CD4-positive, alpha-beta memory T cell (primary cell): ENCODE data around the gene RAPGEF4. TPM values are rescaled to one million over a fixed set of nuclear protein-coding genes. Genes with fewer than 3 reads are reported as not detected.

Experiments
- CTCF ChIA-PET: fragments of 350-600 bp; sonication (Branson Sonifier 250); formaldehyde crosslinking; loops from one replicate; lab custom pipeline; 2021; ENCODE audit warnings: inconsistent platforms; ENCODE audit not compliant: partially characterized antibody; lab: Charles Lee
- POLR2A ChIA-PET: fragments of 350-600 bp; sonication (Branson Sonifier 250); formaldehyde crosslinking; loops from one replicate; lab custom pipeline; 2021; ENCODE audit not compliant: partially characterized antibody; lab: Charles Lee
- DNase-seq, 5 donors: peaks; one replicate each; pipeline versions ENCODE4 v3.0.0 to v3.0.0-alpha.2; 2020 to 2022; ENCODE audit warnings: mixed read lengths in 1 of 5
- H3K27ac ChIP-seq: one replicate; pipeline ENCODE4 v1.7.0; 2013; ENCODE audit warnings: low read depth, low read length
- H3K27me3 ChIP-seq: 2 replicates; pipeline ENCODE4 v1.7.0; 2013; ENCODE audit warnings: mild to moderate bottlenecking, low read length, moderate library complexity; ENCODE audit not compliant: insufficient read depth
- H3K36me3 ChIP-seq: 2 replicates; pipeline ENCODE4 v1.7.0; 2013; ENCODE audit warnings: mild to moderate bottlenecking, low read length, moderate library complexity; ENCODE audit not compliant: insufficient read depth
- H3K4me1 ChIP-seq: 2 replicates; pipeline ENCODE4 v1.7.0; 2013; ENCODE audit warnings: mild to moderate bottlenecking, low read length, moderate library complexity; ENCODE audit not compliant: insufficient read depth
- H3K4me3 ChIP-seq, 2 donors: one replicate each; pipeline ENCODE4 v1.7.0; 2013; ENCODE audit warnings: low read length in 2 of 2, mild to moderate bottlenecking in 1 of 2
- H3K9me3 ChIP-seq, 2 donors: one replicate each; pipeline ENCODE4 v1.7.0; 2013; ENCODE audit warnings: low read length in 2 of 2, control low read depth in 1 of 2; ENCODE audit not compliant: control insufficient read depth in 1 of 2
- H3K27ac Mint-ChIP-seq, 7 donors: one replicate each; pipeline ENCODE4 v1.8.0; 2020 to 2021; ENCODE audit warnings: mixed read lengths in 7 of 7, mild to moderate bottlenecking in 6 of 7, inconsistent platforms in 3 of 7, moderate library complexity in 3 of 7
- H3K27me3 Mint-ChIP-seq, 2 donors: one replicate each; pipeline ENCODE4 v1.8.0; 2020 to 2021; ENCODE audit warnings: mixed read lengths in 2 of 2
- H3K36me3 Mint-ChIP-seq, 2 donors: one replicate each; pipeline ENCODE4 v1.8.0; 2020 to 2021; ENCODE audit warnings: mixed read lengths in 2 of 2, inconsistent platforms in 1 of 2, mild to moderate bottlenecking in 1 of 2
- H3K4me1 Mint-ChIP-seq, 4 donors: one replicate each; pipeline ENCODE4 v1.8.0; 2020 to 2021; ENCODE audit warnings: mixed read lengths in 4 of 4, mild to moderate bottlenecking in 1 of 4
- H3K4me3 Mint-ChIP-seq, 8 donors: one replicate each; pipeline ENCODE4 v1.8.0; 2020 to 2021; ENCODE audit warnings: mixed read lengths in 8 of 8, mild to moderate bottlenecking in 7 of 8, moderate library complexity in 6 of 8, inconsistent platforms in 3 of 8
- H3K9me3 Mint-ChIP-seq, 8 donors: one replicate each; pipeline ENCODE4 v1.8.0; 2020 to 2021; ENCODE audit warnings: mixed read lengths in 8 of 8, mild to moderate bottlenecking in 5 of 8, inconsistent platforms in 3 of 8, moderate library complexity in 1 of 8
- intact Hi-C: fragments of 100-400 bp; cut with micrococcal nuclease; formaldehyde crosslinking; loops from one replicate; pipeline ENCODE4 v1.15.1; 2023
- polyA plus RNA-seq, 2 donors: library from polyadenylated mRNA; unstranded; fragments of 300-500 nt; fragmentation: Illumina TruSeq; gene quantifications; one replicate each; pipeline ENCODE4 v1.2.3, GENCODE V29; 2021
- total RNA-seq, 2 experiments: library from RNA; stranded (reverse); gene quantifications; one replicate each; pipeline ENCODE4 v1.2.3, GENCODE V29; 2021

Gene RAPGEF4
- total and polyA plus RNA-seq, 4 experiments from 2014 or later = not detected

GRCh38 chr2:173016451-173016850, 280.8 kb downstream of the RAPGEF4 start:
- no peak overlapping the region for H3K4me3 Mint-ChIP-seq
- Histone ChIP-seq H3K36me3 (no peaks in the 10 kb centered on the region), H3K27me3 (no peaks in the 10 kb centered on the region), H3K27ac (no peak overlapping the region), H3K9me3 (no peaks in the 10 kb centered on the region), H3K4me3 (no peak overlapping the region), H3K4me1 (no peaks in the 10 kb centered on the region)
- CTCF ChIA-PET = interaction anchor here (2.2 kb wide), 1 partner anchor 11 kb away, joined by 14 read pairs; no protein-coding TSS in a partner anchor
- H3K27ac Mint-ChIP-seq = no peak overlapping the region
- no peaks in the 10 kb centered on the region for H3K4me1 Mint-ChIP-seq
- no peaks in the 10 kb centered on the region for H3K36me3 Mint-ChIP-seq
- peaks cover under 1 to 2% of the 10 kb centered on the region in 2 donors for H3K27me3 Mint-ChIP-seq
- POLR2A ChIA-PET = no interaction called here
- H3K9me3 Mint-ChIP-seq = no peaks in the 10 kb centered on the region
- intact Hi-C loops = no loop called here
- DNase-seq = no peak

- H3K4me1 Mint-ChIP-seq = no peaks in the 10 kb centered on the region
- no peaks in the 10 kb centered on the region for H3K36me3 ChIP-seq
- DNase-seq = no peak
- no peak overlapping the region for H3K4me3 Mint-ChIP-seq
- POLR2A ChIA-PET = no interaction called here
- CTCF ChIA-PET = interaction anchor here (1.0 to 2.2 kb wide), 2 partner anchors 9 to 192 kb away, joined by 4 to 14 read pairs; no protein-coding TSS in a partner anchor
- intact Hi-C loops = no loop called here
- no peaks in the 10 kb centered on the region for H3K4me1 ChIP-seq
- H3K27me3 ChIP-seq = no peaks in the 10 kb centered on the region
- H3K27ac Mint-ChIP-seq = no peak overlapping the region
- H3K4me3 ChIP-seq = no peak overlapping the region
- H3K9me3 Mint-ChIP-seq = no peaks in the 10 kb centered on the region
- H3K9me3 ChIP-seq = no peaks in the 10 kb centered on the region
- H3K36me3 Mint-ChIP-seq = no peaks in the 10 kb centered on the region
- peaks cover 0 to 1% of the 10 kb centered on the region in 2 donors for H3K27me3 Mint-ChIP-seq
- H3K27ac ChIP-seq = no peak overlapping the region
Measured at GRCh38 chr2:173017646-173018420, 282.2 kb downstream of the RAPGEF4 start.

GRCh38 chr2:173019755-173020154, 284.1 kb downstream of the RAPGEF4 start:
- H3K27me3 Mint-ChIP-seq = peaks cover 1% of the 10 kb centered on the region in 2 donors
- no peak for DNase-seq
- intact Hi-C loops = no loop called here
- Histone ChIP-seq H3K36me3 (no peaks in the 10 kb centered on the region), H3K27me3 (no peaks in the 10 kb centered on the region), H3K4me3 (no peak overlapping the region), H3K27ac (no peak overlapping the region), H3K9me3 (no peaks in the 10 kb centered on the region), H3K4me1 (no peaks in the 10 kb centered on the region)
- ChIA-PET POLR2A (no interaction called here), CTCF (interaction anchor here (1.4 to 1.6 kb wide), 2 partner anchors 8 to 190 kb away, joined by 6 to 8 read pairs; no protein-coding TSS in a partner anchor)
- H3K4me1 Mint-ChIP-seq = no peaks in the 10 kb centered on the region
- H3K9me3 Mint-ChIP-seq = no peaks in the 10 kb centered on the region
- H3K4me3 Mint-ChIP-seq = no peak overlapping the region
- peak overlapping the region in 1 of 7 donors; percentile 0 for H3K27ac Mint-ChIP-seq
- H3K36me3 Mint-ChIP-seq = no peaks in the 10 kb centered on the region

GRCh38 chr2:173021939-173022371, 286.3 kb downstream of the RAPGEF4 start:
- H3K27ac ChIP-seq = no peak overlapping the region
- CTCF ChIA-PET = no interaction called here
- intact Hi-C loops = no loop called here
- no peaks in the 10 kb centered on the region for H3K36me3 ChIP-seq
- POLR2A ChIA-PET = no interaction called here
- no peak overlapping the region for H3K4me3 Mint-ChIP-seq
- H3K4me3 ChIP-seq = no peak overlapping the region
- H3K4me1 Mint-ChIP-seq = no peaks in the 10 kb centered on the region
- no peaks in the 10 kb centered on the region for H3K27me3 ChIP-seq
- no peaks in the 10 kb centered on the region for H3K9me3 ChIP-seq
- H3K9me3 Mint-ChIP-seq = no peaks in the 10 kb centered on the region
- DNase-seq = no peak
- H3K27ac Mint-ChIP-seq = no peak overlapping the region
- H3K36me3 Mint-ChIP-seq = no peaks in the 10 kb centered on the region
- no peaks in the 10 kb centered on the region for H3K4me1 ChIP-seq
- H3K27me3 Mint-ChIP-seq = peaks cover 0 to 5% of the 10 kb centered on the region in 2 donors

GRCh38 chr2:173023718-173024117, 288.1 kb downstream of the RAPGEF4 start:
- Mint-ChIP-seq H3K9me3 (no peaks in the 10 kb centered on the region), H3K27ac (no peak overlapping the region), H3K36me3 (no peaks in the 10 kb centered on the region), H3K4me3 (no peak overlapping the region), H3K27me3 (peaks cover 3 to 8% of the 10 kb centered on the region in 2 donors), H3K4me1 (peaks cover 0 to 3% (median 1%) of the 10 kb centered on the region in 4 donors)
- Histone ChIP-seq H3K4me1 (no peaks in the 10 kb centered on the region), H3K4me3 (no peak overlapping the region), H3K27me3 (no peaks in the 10 kb centered on the region), H3K9me3 (no peaks in the 10 kb centered on the region), H3K27ac (no peak overlapping the region), H3K36me3 (no peaks in the 10 kb centered on the region)
- no peak for DNase-seq
- ChIA-PET POLR2A (no interaction called here), CTCF (interaction anchor here (0.7 to 7.9 kb wide), 3 partner anchors 11 to 189 kb away, joined by 3 to 360 read pairs (median 4); no protein-coding TSS in a partner anchor)
- intact Hi-C loops = no loop called here

GRCh38 chr2:173026479-173026878, 290.8 kb downstream of the RAPGEF4 start:
- Histone ChIP-seq H3K9me3 (no peaks in the 10 kb centered on the region), H3K4me1 (no peaks in the 10 kb centered on the region), H3K27ac (no peak overlapping the region), H3K4me3 (no peak overlapping the region), H3K36me3 (no peaks in the 10 kb centered on the region), H3K27me3 (no peaks in the 10 kb centered on the region)
- Mint-ChIP-seq H3K4me3 (no peak overlapping the region), H3K36me3 (no peaks in the 10 kb centered on the region), H3K27ac (no peak overlapping the region), H3K27me3 (peaks cover 3 to 10% of the 10 kb centered on the region in 2 donors), H3K4me1 (peaks cover 0 to 3% (median 1%) of the 10 kb centered on the region in 4 donors), H3K9me3 (no peaks in the 10 kb centered on the region)
- no peak for DNase-seq
- intact Hi-C loops = no loop called here
- ChIA-PET CTCF (interaction anchor here (0.6 to 7.9 kb wide), 26 partner anchors 9 to 1345 kb away, joined by 3 to 360 read pairs (median 4); no protein-coding TSS in a partner anchor), POLR2A (no interaction called here)
